ENCODE data around the gene TLR6.

GRCh38 chr4:38868059-38868960 lies 11.7 kb upstream of the TLR6 start:
- no peak for TF ChIP-seq CTCF (IDR thresholded peaks at IDR 0.05)
- no peak for TF ChIP-seq POLR2A (IDR thresholded peaks at IDR 0.05)
- TF ChIP-seq EP300 (IDR thresholded peaks at IDR 0.05), result no peak
- no peak for TF ChIP-seq POLR2AphosphoS5 (IDR thresholded peaks at IDR 0.05)
